HG02678 (cell line): ENCODE measurements around the gene PRDM10.
"Not testable (repeated sequence)": the region's sequence is repeated elsewhere in the genome, so short reads cannot be mapped to it uniquely, and the experiment has no call there.

ENCODE experiments used
- ATAC-seq: cut with Tn5 transposase; IDR thresholded peaks from one replicate; pipeline ENCODE4 v1.9.1; 2021; ENCODE audit warnings: mild to moderate bottlenecking, moderate library complexity; ENCODE audit not compliant: unreplicated experiment

The PRDM10 gene

DNA sequence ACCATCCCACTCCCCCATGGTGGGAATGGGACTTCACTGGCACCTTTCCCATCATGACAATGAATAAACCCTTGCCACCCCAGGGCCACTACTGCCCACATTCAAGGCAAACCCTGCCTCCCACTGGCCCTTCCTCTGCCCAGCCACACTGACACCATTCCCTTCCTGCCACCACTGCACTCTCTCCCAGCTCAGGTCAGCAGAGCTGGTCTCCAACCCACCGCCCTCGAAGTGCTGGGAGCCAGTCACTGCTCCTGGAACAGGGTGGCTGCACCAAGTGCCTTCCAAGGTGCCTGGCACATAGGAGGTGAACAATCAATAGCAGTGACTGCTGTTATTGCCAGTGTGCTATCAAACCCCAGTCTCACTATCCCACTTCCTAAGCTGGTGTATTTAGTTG, 27.1 kb downstream of the PRDM10 start:
- no peak for ATAC-seq

DNA sequence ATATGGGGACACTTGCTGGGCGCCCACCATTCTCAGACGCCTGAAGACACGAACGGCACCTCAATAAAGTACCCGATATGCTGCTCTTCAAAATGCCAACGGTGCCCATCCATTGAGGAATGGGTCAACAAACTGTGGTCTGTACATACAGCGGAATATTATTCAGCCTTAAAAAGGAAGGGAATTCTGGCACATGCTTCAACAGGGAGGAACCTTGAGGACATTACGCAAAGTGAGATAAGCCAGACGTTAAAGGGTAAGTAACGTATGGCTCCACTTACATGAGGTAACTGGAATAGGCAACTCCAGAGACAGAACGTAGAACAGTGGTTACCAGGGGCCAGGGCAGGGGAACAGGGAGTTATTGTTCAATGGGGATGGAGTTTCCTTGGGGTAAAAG, 28.0 kb downstream of the PRDM10 start:
- ATAC-seq = no peak

DNA sequence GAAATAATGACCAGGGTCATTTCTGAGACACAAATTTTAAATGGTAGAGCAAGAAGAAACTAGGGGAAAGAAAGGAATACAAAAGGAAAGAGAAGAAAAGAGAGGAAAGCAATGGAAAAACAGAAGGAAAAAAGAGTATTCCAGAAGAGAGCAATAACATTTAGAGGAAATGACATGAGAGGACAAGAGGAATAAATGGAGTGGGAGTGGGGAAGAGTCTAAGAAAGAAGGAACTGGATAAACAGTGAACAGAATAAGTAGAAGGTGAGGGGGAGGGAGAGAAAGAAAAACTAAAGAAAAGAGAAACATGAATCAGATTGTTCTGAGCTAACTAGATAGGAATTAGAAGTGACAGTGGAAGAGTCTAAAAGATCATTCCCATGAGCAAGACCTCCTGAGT, 28.4 kb downstream of the PRDM10 start:
- no peak for ATAC-seq

GRCh38 chr11:129973809-129974208, 28.8 kb downstream of the PRDM10 start:
- no peak for ATAC-seq

GRCh38 chr11:129973068-129973467, 29.6 kb downstream of the PRDM10 start:
- ATAC-seq = peak; percentile 90

GRCh38 chr11:129972611-129973010, 30.0 kb downstream of the PRDM10 start:
- no peak for ATAC-seq

- ATAC-seq = not testable (repeated sequence)
These were observed 30.8 kb downstream of the PRDM10 start for GRCh38 chr11:129971856-129972255.

- no peak for ATAC-seq
These were observed 32.7 kb downstream of the PRDM10 start for GRCh38 chr11:129969920-129970319.

DNA sequence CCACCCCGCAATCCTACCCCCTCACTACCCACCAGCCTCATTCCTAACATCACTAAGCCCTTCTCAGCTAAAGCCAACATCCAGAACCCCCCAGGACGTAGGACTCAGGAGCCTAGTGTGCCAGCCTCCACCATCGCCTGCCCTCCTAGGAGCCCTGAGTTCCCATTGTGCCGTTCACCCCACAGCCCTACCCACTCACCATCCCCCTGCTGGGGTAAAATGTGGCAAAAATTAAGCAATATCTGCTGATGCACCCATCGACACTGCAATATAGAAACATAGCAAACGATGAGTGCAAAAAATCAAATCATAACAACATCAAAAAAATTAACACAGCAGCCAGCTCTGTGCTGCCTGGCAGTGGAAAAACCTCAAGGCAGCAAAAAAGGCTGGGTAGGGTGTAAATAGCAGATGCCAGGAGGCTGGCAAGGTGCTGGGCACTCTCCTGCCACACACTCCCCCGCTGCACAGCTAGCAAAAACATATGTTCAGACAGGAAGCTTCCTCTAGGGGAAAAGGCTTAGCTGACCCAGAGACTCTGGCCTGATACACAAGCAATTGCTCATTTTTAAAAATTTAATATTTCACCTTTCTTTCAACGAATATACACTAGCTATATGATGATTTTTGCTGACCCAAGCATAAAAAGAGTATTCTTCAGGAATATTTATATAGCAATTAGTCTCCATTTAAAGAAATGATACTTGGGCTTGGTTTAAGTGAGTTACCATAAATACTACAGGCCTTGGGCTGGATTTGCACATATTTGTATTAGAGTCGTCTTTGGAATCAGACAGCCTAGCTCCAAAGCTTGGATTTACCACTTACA, 33.8 kb downstream of the PRDM10 start:
- no peak for ATAC-seq

- no peak for ATAC-seq
These were observed 34.6 kb downstream of the PRDM10 start for GRCh38 chr11:129967996-129968395.

- ATAC-seq = no peak
These were observed 37.4 kb downstream of the PRDM10 start for GRCh38 chr11:129965248-129965647.

DNA sequence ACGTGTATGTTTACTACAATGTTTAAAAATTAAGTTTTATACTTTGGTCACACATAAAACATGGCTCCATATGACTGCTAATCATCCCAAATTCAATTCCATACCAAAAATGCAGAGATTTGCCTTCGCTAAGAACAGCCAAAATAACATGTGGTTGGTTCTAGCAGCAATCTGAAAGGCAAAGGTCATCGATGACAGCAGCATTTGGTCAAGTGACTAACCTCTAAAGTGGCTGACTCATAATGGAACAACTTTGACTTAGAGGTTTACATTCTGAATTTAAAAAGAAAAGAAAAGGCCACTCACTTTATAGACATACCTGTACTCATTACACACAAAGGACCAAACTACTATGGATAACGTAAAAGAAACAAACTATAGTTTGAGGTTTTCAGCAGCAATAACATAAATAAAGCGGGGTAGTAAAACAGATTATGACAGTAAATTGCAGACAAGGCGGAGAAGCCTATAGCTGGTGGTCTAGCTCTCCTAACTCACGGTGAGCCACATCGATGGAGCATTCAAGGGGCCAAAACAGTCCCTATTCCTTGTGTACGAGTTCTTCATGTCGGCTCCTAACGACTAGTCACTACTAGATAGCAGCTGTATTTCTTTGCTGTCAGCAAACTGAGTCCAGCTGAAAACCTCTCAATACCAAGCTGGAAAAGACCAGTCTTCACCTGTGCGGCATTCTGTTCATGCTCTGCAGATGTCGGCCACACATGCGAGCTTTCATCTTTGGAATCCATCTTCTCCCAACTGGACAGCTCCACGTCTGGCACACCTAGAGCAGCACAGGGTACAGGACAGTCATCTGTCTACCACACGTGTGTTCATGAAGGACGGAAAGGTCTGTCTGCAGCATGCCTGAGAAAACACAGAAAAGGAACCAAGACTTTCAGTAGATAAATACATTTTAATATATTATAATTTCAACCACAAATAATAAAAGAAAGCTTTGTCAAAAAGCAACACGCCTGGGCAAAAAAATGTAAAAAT, 42.1 kb downstream of the PRDM10 start:
- ATAC-seq = peak; percentile 89

DNA sequence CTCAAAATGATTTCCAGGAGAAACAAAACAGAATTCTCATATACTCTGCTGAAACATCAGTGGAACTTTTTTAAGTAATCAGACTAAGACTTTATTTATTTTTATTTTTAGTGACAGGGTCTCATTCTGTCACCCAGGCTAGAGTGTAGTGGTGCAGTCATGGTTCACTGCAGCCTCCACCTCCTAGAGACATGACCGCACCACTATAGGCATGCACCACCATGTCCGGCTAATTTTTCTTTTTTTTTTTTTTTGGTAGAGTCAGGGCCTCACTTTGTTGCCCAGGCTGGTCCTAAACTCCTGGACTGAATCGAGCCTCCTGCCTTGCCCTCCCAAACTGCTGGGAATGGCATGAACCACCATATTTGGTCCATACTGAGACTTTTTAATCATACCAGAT, 42.9 kb downstream of the PRDM10 start:
- no peak for ATAC-seq

GRCh38 chr11:129955282-129955681, 47.4 kb downstream of the PRDM10 start:
- ATAC-seq = no peak

DNA sequence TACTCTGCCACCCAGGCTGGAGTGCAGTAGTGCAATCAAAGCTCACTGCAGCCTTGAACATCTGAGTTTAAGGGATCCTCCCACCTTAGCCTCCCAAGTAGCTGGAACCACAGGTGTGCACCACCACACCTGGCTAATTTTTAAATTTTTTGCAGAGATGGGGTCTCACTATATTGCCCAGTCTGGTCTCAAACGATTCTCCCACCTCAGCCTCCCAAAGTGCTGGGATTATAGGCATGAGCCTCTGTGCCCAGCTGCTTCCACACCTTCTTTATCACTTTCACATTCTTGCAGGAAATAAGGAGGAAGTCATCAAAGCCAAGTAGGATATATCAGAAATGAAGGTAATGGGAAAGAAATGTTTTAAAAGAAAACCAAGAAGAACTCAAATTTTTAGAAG, 47.9 kb downstream of the PRDM10 start:
- not testable (repeated sequence) for ATAC-seq

GRCh38 chr11:129951866-129952262, 50.8 kb downstream of the PRDM10 start:
- ATAC-seq = no peak

DNA sequence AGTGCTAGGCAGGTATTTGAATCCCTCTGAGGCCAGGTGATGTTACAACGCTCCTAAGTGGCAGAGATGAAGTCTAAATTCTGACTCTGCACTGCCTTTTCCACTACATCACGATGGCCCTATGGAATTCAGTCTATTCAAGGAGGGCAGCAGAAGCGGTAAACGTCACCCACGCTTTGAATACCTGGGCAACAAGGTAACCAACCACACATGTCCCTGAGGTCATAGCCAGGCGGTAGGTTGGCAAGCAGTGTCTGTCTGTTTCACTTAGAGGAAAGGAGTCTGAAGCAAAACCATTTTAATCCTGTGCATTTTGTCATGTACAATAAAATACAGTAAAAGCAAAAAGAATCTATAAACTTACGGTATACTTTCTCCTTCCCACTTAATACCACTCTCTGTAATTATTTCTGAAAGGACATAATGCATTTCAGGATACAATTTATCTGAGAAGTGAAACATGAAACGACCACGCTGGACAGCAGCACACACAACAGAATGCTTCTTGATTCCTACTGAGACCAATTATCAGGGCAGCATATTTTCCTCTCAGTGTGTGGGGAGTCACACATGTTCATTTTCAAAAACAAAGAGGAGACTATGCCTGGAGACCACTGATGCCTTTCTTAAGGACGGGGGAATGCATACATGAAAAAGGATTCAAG, 51.3 kb downstream of the PRDM10 start:
- no peak for ATAC-seq

DNA sequence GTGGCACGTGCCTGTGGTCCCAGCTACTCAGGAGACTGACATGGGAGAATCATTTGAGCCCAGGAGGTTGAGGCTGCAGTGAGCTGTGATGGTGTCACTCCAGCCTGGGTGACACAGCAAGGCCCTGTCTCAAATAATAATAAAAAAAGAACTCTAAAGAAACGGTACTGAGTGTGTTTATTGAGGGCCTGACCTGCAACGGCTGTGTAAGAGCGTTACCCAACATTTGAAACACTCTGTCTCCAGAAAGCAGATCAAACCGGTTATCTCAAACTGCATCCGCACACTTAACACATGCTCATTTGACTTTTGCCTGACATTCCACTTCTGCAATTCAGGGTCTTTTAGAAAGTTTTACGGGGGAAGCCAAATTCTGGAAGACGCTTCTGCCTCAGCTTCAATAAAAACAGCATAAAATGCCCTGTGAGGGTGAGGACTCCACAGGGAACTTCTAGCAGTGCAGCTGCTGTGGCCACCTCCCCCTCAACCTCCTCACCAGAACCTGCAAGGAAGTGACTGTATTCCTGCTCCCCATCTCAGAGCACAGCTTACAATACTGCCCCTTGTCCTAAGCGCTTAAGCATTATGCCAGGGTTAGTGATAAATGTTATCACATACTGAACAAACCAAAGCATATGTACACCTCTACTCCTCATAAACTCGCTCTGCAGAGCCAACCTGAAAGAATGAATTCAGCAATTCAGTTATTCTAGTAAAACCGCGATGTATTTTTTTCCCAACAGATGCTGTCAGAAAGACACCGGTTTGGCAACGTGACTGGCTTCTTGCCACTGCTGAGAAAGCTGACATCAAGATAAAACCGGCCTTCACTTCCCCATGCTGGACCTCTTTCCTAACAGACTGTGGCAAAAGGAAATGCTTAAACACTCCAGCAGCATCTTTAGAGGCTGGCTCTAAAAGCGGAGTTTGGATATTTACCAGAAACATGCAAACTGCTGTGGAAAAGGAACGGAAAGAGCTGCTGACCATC, 52.2 kb downstream of the PRDM10 start:
- no peak for ATAC-seq

DNA sequence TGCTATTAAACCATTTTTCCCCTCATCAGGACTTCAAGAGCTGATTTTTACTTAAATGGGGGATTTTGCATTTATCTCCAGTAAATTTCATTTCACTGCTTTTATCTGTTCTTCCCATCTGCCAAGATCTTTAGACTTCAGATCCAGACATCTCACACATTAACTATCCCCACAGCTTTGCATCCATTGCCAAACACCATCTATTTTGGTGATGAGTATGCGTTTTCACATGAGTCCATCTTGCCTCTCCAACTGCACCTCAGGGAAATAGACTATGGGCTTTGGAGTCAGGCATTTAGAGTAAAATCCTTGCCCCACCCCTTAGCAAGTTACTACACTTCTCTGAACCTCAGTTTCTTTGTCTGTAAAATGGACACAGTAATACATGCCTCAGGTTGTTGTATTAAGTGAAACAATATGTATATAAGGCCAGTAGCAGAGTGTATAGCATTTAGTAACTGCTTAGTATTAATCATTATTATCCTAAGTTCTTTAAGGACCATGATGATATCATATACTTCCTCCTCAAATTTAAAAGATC, 53.6 kb downstream of the PRDM10 start:
- ATAC-seq = no peak

- no peak for ATAC-seq
These were observed 55.2 kb downstream of the PRDM10 start for GRCh38 chr11:129947474-129947873.
